GM06990 (cell line): ENCODE measurements around the gene CHI3L2.

Experiments used
- DNase-seq: peaks from one replicate; pipeline ENCODE4 v3.0.0-alpha.2; 2011; ENCODE audit not compliant: insufficient read length; ENCODE audit errors: extremely low read depth
- H3K27me3 ChIP-seq: replicated peaks from 2 replicates; pipeline ENCODE4 v1.6.0; 2011; ENCODE audit warnings: low read length; ENCODE audit not compliant: control insufficient read depth, insufficient read depth
- H3K36me3 ChIP-seq: 2 replicates; pipeline ENCODE4 v1.5.1; 2011; ENCODE audit warnings: low read length; ENCODE audit not compliant: control insufficient read depth, insufficient read depth
- H3K4me3 ChIP-seq: replicated peaks from 2 replicates; pipeline ENCODE4 v1.5.1; 2011; ENCODE audit warnings: low read depth, mild to moderate bottlenecking, control low read depth, low read length
- TF ChIP-seq, protein P1 (sequence below): IDR thresholded peaks from 2 replicates; pipeline ENCODE4 v1.5.1; 2011; ENCODE audit warnings: low read length, control low read depth, mild to moderate bottlenecking, inconsistent platforms; ENCODE audit not compliant: insufficient read depth, poor library complexity, severe bottlenecking

The CHI3L2 gene, protein sequence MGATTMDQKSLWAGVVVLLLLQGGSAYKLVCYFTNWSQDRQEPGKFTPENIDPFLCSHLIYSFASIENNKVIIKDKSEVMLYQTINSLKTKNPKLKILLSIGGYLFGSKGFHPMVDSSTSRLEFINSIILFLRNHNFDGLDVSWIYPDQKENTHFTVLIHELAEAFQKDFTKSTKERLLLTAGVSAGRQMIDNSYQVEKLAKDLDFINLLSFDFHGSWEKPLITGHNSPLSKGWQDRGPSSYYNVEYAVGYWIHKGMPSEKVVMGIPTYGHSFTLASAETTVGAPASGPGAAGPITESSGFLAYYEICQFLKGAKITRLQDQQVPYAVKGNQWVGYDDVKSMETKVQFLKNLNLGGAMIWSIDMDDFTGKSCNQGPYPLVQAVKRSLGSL

DNA sequence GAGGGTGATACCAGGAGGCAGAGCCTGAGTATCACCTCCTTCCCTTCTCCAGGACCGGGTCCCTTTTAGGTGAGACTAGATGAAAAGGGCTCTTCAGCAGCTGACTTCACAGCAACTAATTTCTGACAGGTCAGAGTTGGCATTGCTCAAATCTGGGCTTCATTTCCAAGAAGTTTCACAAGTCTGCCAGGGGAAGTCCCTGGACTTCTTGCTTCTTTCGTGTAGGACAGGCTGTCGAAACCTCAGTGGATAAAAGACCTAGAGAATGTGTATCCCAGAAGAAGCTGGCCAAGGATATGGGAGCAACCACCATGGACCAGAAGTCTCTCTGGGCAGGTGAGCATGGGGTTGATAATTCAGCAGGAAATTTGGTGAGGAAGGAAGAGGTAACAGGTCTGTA lies at the start of gene CHI3L2:
CHI3L2 (plus strand) TSS at position 280 of the 400 bp plus-strand sequence; CDS start at position 297, 17 bp downstream.
- Histone ChIP-seq H3K27me3 (no peaks in the 10 kb centered on the region), H3K4me3 (no peak within 1 kb of the TSS), H3K36me3 (no peaks in the 10 kb centered on the region)
- DNase-seq: no peak
- TF ChIP-seq, protein P1, sequence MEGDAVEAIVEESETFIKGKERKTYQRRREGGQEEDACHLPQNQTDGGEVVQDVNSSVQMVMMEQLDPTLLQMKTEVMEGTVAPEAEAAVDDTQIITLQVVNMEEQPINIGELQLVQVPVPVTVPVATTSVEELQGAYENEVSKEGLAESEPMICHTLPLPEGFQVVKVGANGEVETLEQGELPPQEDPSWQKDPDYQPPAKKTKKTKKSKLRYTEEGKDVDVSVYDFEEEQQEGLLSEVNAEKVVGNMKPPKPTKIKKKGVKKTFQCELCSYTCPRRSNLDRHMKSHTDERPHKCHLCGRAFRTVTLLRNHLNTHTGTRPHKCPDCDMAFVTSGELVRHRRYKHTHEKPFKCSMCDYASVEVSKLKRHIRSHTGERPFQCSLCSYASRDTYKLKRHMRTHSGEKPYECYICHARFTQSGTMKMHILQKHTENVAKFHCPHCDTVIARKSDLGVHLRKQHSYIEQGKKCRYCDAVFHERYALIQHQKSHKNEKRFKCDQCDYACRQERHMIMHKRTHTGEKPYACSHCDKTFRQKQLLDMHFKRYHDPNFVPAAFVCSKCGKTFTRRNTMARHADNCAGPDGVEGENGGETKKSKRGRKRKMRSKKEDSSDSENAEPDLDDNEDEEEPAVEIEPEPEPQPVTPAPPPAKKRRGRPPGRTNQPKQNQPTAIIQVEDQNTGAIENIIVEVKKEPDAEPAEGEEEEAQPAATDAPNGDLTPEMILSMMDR: no peak

DNA sequence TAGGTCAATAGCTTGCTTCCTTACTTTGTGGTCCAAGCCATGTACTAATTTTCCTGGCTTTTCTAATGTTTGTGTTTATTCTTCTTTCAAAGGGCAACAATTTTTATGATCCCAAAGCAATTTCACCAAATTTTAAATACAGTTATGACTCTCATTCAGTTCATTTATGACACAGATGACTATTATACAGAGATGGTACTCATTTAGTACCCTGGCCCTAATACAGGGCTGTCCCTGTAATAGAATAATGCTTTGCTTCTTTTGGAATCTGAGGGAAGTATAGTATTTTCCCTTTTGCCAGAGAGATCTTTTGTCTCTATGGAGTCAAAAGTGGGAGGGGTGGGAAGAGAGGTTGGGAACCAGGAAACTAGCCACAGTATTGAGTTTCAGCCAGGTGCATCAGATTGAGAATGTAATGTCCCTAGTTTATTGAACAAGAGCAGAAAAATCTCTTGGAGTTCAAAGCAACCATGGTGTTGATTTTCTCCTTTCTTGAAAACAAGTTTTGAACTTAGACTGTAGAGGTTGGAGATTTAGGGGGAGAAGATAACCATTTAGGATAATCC lies 47.5 kb upstream of the CHI3L2 start:
- no peak overlapping the region for H3K4me3 ChIP-seq
- no peak for DNase-seq
- peaks cover 3% of the 10 kb centered on the region for H3K36me3 ChIP-seq
- TF ChIP-seq, protein P1: no peak
- no peaks in the 10 kb centered on the region for H3K27me3 ChIP-seq

DNA sequence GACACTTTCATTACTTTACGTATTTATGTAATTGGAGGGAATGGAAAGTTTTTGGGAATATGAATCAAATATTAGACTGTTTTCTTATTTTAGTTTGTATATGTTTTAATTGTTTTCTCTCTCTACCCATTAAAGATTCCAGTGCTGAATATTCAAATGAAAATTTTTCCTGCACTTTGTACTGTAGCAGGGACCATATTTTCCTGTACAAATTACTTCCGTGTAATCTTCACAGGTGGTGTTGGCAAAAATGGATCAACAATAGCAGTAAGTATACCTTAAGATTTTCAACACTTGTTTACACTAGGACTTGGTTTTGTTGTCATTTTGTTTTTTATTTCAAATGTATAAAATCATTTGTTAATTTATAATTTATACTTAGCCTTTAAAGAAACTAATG lies 45.5 kb upstream of the CHI3L2 start:
- TF ChIP-seq, protein P1: no peak
- DNase-seq: no peak
- H3K36me3 ChIP-seq: peaks cover 11% of the 10 kb centered on the region
- no peak overlapping the region for H3K4me3 ChIP-seq
- no peaks in the 10 kb centered on the region for H3K27me3 ChIP-seq

DNA sequence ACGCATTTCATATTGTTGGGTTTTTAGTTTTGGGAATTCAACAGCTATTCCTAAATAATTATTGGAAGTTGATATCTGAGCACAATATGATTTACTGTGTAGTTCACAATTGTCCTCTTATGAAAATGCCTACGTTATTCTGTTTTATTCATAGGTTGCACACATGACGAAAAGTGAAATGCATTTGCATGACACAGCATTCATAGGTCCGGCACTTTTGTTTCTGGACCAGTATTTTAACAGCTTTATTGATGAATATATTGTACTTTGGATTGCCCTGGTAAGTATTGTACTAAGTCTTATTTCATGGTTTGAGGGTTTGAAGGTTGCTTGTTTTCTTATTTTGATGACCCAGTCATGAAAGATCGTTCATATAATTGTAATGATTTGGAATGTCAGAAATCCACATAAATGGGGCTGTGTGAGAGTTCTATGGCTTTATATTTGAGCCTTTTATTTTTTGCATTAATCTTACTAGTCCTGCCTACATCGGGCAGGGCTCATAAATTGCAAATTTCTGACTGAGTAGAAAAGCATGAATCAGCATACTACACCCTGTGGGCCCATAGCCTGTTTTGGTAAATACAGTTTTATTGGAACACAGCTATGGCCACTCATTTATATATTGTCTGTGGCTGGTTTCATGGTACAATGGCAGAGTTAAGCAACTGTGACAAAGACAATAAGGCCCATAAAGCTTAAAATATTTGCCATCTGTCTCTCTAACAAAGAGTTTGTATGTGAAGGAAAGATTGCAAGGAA lies 44.0 kb upstream of the CHI3L2 start:
- TF ChIP-seq, protein P1: no peak
- no peak for DNase-seq
- no peaks in the 10 kb centered on the region for H3K27me3 ChIP-seq
- peaks cover 21% of the 10 kb centered on the region for H3K36me3 ChIP-seq
- no peak overlapping the region for H3K4me3 ChIP-seq

DNA sequence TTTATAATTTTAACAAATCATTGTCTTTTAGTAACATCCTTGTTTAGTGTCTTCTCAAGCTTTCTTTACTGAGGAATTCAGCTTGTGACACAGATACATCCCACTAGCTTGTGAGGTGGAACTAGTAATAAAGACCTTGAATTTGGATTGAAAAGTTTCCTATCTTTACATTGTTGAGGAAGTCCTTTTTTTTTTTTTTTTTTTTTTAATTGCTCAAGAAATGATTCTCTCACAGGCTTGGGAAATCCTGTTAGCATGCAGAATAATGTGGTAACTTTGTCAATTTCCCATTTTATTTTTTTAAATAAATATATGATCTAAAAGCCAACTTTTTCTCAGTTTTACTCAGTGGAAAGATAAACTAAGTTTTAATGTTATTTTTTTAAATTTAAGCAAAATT lies 42.9 kb upstream of the CHI3L2 start:
- no peak for DNase-seq
- Histone ChIP-seq H3K36me3 (peaks cover 25% of the 10 kb centered on the region), H3K27me3 (no peaks in the 10 kb centered on the region), H3K4me3 (no peak overlapping the region)
- TF ChIP-seq, protein P1: no peak
